ENCODE results near the gene ARPC2.

ARPC2 gene

GRCh38 chr2:218263817-218264641 is 47.0 kb downstream of the ARPC2 start:
- Histone ChIP-seq H3K9ac (ENCODE audit: low read depth, low read length, poor library complexity, severe bottlenecking) (no peak overlapping the region), H3K4me2 (ENCODE audit: low read depth, low read length, poor library complexity, severe bottlenecking) (no peak overlapping the region), H3K4me3 (ENCODE audit: low read length, poor library complexity, severe bottlenecking) (no peak overlapping the region), H3K9me2 (replicated peaks; ENCODE audit: low read depth, low read length) (no peaks in the 10 kb centered on the region), H4K20me1 (ENCODE audit: insufficient read depth, low read length, poor library complexity, severe bottlenecking) (peaks cover 10% of the 10 kb centered on the region), H3K27me3 (ENCODE audit: insufficient read depth, low read length, poor library complexity, severe bottlenecking) (no peaks in the 10 kb centered on the region), H2AFZ (ENCODE audit: low read length) (no peak overlapping the region), H3K9me3 (ENCODE audit: insufficient read depth, low read depth, low read length) (no peaks in the 10 kb centered on the region), H3K36me3 (ENCODE audit: insufficient read depth, low read length) (peaks cover 15% of the 10 kb centered on the region; the same call in 1 of the 2 replicates), H3F3A (ENCODE audit: low read depth) (no peaks in the 10 kb centered on the region), H3K79me2 (ENCODE audit: insufficient read depth, low read length) (peaks cover 15% of the 10 kb centered on the region), H3K4me1 (ENCODE audit: insufficient read depth, low read length, poor library complexity, severe bottlenecking) (peaks cover 6% of the 10 kb centered on the region)
- TF ChIP-seq EZH2phosphoT487 (IDR thresholded peaks at IDR 0.05; ENCODE audit: borderline replicate concordance): no peak
- peak; percentile 27; the same call in 1 of the 2 replicates for TF ChIP-seq CTCF (conservative IDR thresholded peaks at IDR 0.05; ENCODE audit: low read length)

GRCh38 chr2:218264773-218265561 is 48.0 kb downstream of the ARPC2 start:
- Histone ChIP-seq H3K4me3 (ENCODE audit: low read length, poor library complexity, severe bottlenecking) (no peak overlapping the region), H3K27me3 (ENCODE audit: insufficient read depth, low read length, poor library complexity, severe bottlenecking) (no peaks in the 10 kb centered on the region), H3K9ac (ENCODE audit: low read depth, low read length, poor library complexity, severe bottlenecking) (no peak overlapping the region), H3K79me2 (ENCODE audit: insufficient read depth, low read length) (peaks cover 24% of the 10 kb centered on the region), H3F3A (ENCODE audit: low read depth) (no peaks in the 10 kb centered on the region), H3K9me2 (replicated peaks; ENCODE audit: low read depth, low read length) (no peaks in the 10 kb centered on the region), H4K20me1 (ENCODE audit: insufficient read depth, low read length, poor library complexity, severe bottlenecking) (peaks cover 18% of the 10 kb centered on the region), H3K4me2 (ENCODE audit: low read depth, low read length, poor library complexity, severe bottlenecking) (no peak overlapping the region), H2AFZ (ENCODE audit: low read length) (no peak overlapping the region), H3K9me3 (ENCODE audit: insufficient read depth, low read depth, low read length) (no peaks in the 10 kb centered on the region), H3K4me1 (ENCODE audit: insufficient read depth, low read length, poor library complexity, severe bottlenecking) (peaks cover 10% of the 10 kb centered on the region), H3K36me3 (ENCODE audit: insufficient read depth, low read length) (peaks cover 15% of the 10 kb centered on the region; the same call in 1 of the 2 replicates)
- TF ChIP-seq EZH2phosphoT487 (IDR thresholded peaks at IDR 0.05; ENCODE audit: borderline replicate concordance) (no peak), CTCF (conservative IDR thresholded peaks at IDR 0.05; ENCODE audit: low read length) (no peak)

GRCh38 chr2:218265626-218266025 is 48.6 kb downstream of the ARPC2 start:
- Histone ChIP-seq H3K9me2 (replicated peaks; ENCODE audit: low read depth, low read length) (no peaks in the 10 kb centered on the region), H3K4me1 (ENCODE audit: insufficient read depth, low read length, poor library complexity, severe bottlenecking) (peaks cover 10% of the 10 kb centered on the region), H3K9ac (ENCODE audit: low read depth, low read length, poor library complexity, severe bottlenecking) (no peak overlapping the region), H2AFZ (ENCODE audit: low read length) (no peak overlapping the region), H3K9me3 (ENCODE audit: insufficient read depth, low read depth, low read length) (no peaks in the 10 kb centered on the region), H3K79me2 (ENCODE audit: insufficient read depth, low read length) (peaks cover 25% of the 10 kb centered on the region), H3K27me3 (ENCODE audit: insufficient read depth, low read length, poor library complexity, severe bottlenecking) (no peaks in the 10 kb centered on the region), H3K4me2 (ENCODE audit: low read depth, low read length, poor library complexity, severe bottlenecking) (no peak overlapping the region), H3F3A (ENCODE audit: low read depth) (no peaks in the 10 kb centered on the region), H3K36me3 (ENCODE audit: insufficient read depth, low read length) (peaks cover 15% of the 10 kb centered on the region; the same call in 1 of the 2 replicates), H3K4me3 (ENCODE audit: low read length, poor library complexity, severe bottlenecking) (no peak overlapping the region), H4K20me1 (ENCODE audit: insufficient read depth, low read length, poor library complexity, severe bottlenecking) (peaks cover 18% of the 10 kb centered on the region)
- TF ChIP-seq CTCF (conservative IDR thresholded peaks at IDR 0.05; ENCODE audit: low read length): no peak
- no peak for TF ChIP-seq EZH2phosphoT487 (IDR thresholded peaks at IDR 0.05; ENCODE audit: borderline replicate concordance)
